GM12891 (cell line): ENCODE measurements around the gene SYT17.

ENCODE experiments used
- PAX5 ChIP-seq: IDR thresholded peaks from 2 replicates; pipeline ENCODE4 v1.6.1; 2011; ENCODE audit warnings: low read length, moderate library complexity, mild to moderate bottlenecking; ENCODE audit not compliant: insufficient read depth, severe bottlenecking
- POLR2A ChIP-seq: IDR thresholded peaks from 2 replicates; pipeline ENCODE4 v1.6.1; 2011; ENCODE audit warnings: low read depth, low read length, control low read depth
- POLR2AphosphoS5 ChIP-seq: IDR thresholded peaks from 2 replicates; pipeline ENCODE4 v1.6.1; 2011; ENCODE audit warnings: low read depth, low read length, control low read depth
- POU2F2 ChIP-seq: IDR thresholded peaks from 2 replicates; pipeline ENCODE4 v1.6.1; 2011; ENCODE audit warnings: low read depth, mild to moderate bottlenecking, control low read depth, low read length, moderate library complexity
- SPI1 ChIP-seq: IDR thresholded peaks from 2 replicates; pipeline ENCODE4 v1.6.1; 2011; ENCODE audit warnings: low read depth, low read length, control low read depth
- TAF1 ChIP-seq: IDR thresholded peaks from 2 replicates; pipeline ENCODE4 v1.6.1; 2011; ENCODE audit warnings: low read depth, low read length, control low read depth

DNA sequence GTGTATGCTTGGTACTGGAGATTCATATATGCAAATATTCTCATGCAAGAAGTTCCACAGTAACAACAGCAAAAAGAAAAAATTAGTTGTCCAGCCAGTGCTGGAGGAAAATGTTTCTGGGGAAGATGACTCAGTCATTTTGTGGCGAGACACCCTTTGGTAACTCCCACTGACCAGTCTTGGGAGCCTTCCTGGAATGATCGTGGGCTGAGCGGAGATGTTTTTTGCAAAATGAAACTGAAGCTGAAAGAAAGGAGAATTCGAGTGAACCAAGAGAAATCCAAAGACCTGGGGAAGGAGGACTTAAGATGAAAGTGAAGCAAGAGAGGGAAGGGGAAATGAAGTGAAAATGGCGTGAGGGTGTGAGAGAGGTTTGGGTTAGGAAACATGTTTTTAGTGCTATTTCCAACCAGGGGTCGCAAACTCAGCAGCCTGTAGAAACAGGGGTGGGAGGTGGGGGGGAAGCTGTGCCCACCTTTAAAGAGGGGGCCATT lies 49.1 kb upstream of the SYT17 start:
- TF ChIP-seq TAF1, result no peak
- no peak for TF ChIP-seq POLR2A
- TF ChIP-seq POLR2AphosphoS5, result no peak
- peak; percentile 27; the same call in 1 of the 2 replicates for TF ChIP-seq SPI1
- no peak for TF ChIP-seq PAX5
- no peak for TF ChIP-seq POU2F2
